Colon (tissue), 2 donors: ENCODE results near the gene SPOP.

Experiments
- FAIRE-seq: peaks from 2 replicates; lab custom pipeline; 2012; peaks lifted over from hg19 to GRCh38; lab: Jason Lieb, UNC
- donor health status: control.
- donor health status: control.

The SPOP gene

GRCh38 chr17:49613182-49613800 is 64.6 kb downstream of the SPOP start:
- no peak for FAIRE-seq

- no peak for FAIRE-seq
Measured at GRCh38 chr17:49612726-49613125, 65.2 kb downstream of the SPOP start.

- no peak for FAIRE-seq
Measured at GRCh38 chr17:49610883-49611584, 66.9 kb downstream of the SPOP start.

GRCh38 chr17:49604314-49604869 is 73.5 kb downstream of the SPOP start:
- FAIRE-seq, result no peak

- FAIRE-seq, result no peak
Measured at GRCh38 chr17:49603720-49604119, 74.2 kb downstream of the SPOP start.

GRCh38 chr17:49603238-49603637 is 74.7 kb downstream of the SPOP start:
- no peak for FAIRE-seq

- no peak for FAIRE-seq
Measured at GRCh38 chr17:49602783-49603182, 75.1 kb downstream of the SPOP start.

GRCh38 chr17:49600949-49601348 is 76.9 kb downstream of the SPOP start:
- no peak for FAIRE-seq

- no peak for FAIRE-seq
Measured at GRCh38 chr17:49598918-49599317, 79.0 kb downstream of the SPOP start.

GRCh38 chr17:49597928-49598655 is 79.8 kb downstream of the SPOP start:
- FAIRE-seq, result no peak

- FAIRE-seq, result no peak
Measured at GRCh38 chr17:49597436-49597835, 80.5 kb downstream of the SPOP start.

GRCh38 chr17:49596613-49597244 is 81.2 kb downstream of the SPOP start:
- no peak for FAIRE-seq

- FAIRE-seq, result no peak
Measured at GRCh38 chr17:49595980-49596379, 81.9 kb downstream of the SPOP start.

- no peak for FAIRE-seq
Measured at GRCh38 chr17:49595328-49595727, 82.6 kb downstream of the SPOP start.

GRCh38 chr17:49592263-49592662 is 85.6 kb downstream of the SPOP start:
- FAIRE-seq, result no peak

- FAIRE-seq, result no peak
Measured at GRCh38 chr17:49590874-49591273, 87.0 kb downstream of the SPOP start.

- FAIRE-seq, result no peak
Measured at GRCh38 chr17:49589577-49589927, 88.3 kb downstream of the SPOP start.

GRCh38 chr17:49588726-49589576 is 88.9 kb downstream of the SPOP start:
- no peak for FAIRE-seq

GRCh38 chr17:49588312-49588711 is 89.6 kb downstream of the SPOP start:
- no peak for FAIRE-seq

- no peak for FAIRE-seq
Measured at GRCh38 chr17:49587366-49588073, 90.4 kb downstream of the SPOP start.

GRCh38 chr17:49585422-49586027 is 92.4 kb downstream of the SPOP start:
- no peak for FAIRE-seq
